Activated T-helper 17 cell treated with anti-CD3 and anti-CD28 coated beads, Interleukin-2, amount 50 U/mL, for 72 hours (primary cell): ENCODE measurements around the gene TP53I3. TPM values are rescaled to one million over a fixed set of nuclear protein-coding genes. Genes with fewer than 3 reads are reported as not detected.

Experiments used
- total RNA-seq, 2 donors: library from RNA; stranded (reverse); gene quantifications; one replicate each; pipeline ENCODE4 v1.2.3, GENCODE V29; 2022

TP53I3 gene
- total RNA-seq, 2 donors from 2014 or later = 2.7 to 3.0 TPM

Other genes starting within 250 kb of the TP53I3 start
- 10 to 100 TPM; 11.6 to 12.4 TPM for gene ATAD2B, start 157.7 kb downstream of the TP53I3 start, total RNA-seq
- 10 to 100 TPM in 1 of 2 donors, 1 to 10 TPM in 1; 9.7 to 12.2 TPM for gene UBXN2A, start 144.4 kb downstream of the TP53I3 start, total RNA-seq
- gene MFSD2B, start 74.7 kb downstream of the TP53I3 start, total RNA-seq = not detected
- gene WDCP, start 37.4 kb downstream of the TP53I3 start, total RNA-seq = 10 to 100 TPM; 19.0 to 25.0 TPM
- 1 to 10 TPM; 1.2 to 1.8 TPM for gene FKBP1B, start 35.1 kb downstream of the TP53I3 start, total RNA-seq
- 100 to 1,000 TPM; 121 to 146 TPM for gene SF3B6, start 8.5 kb downstream of the TP53I3 start, total RNA-seq
- gene PFN4, start 38.5 kb upstream of the TP53I3 start, total RNA-seq = under 1 TPM in 1 of 2 donors, not detected in 1; 0.82 TPM
- 10 to 100 TPM in 1 of 2 donors, 1 to 10 TPM in 1; 7.0 to 15.6 TPM for gene FAM228B, start 38.6 kb upstream of the TP53I3 start, total RNA-seq
- under 1 TPM in 1 of 2 donors, not detected in 1; 0.48 TPM for gene FAM228A, start 90.2 kb upstream of the TP53I3 start, total RNA-seq